Heart left ventricle (tissue), 16 donors: ENCODE measurements around the gene NFILZ. TPM values are rescaled to one million over a fixed set of nuclear protein-coding genes. Genes with fewer than 3 reads are reported as not detected.

Experiments
- ATAC-seq, 4 donors: fragments of 200-7000 bp; cut with Tn5 transposase; one replicate each; pipeline ENCODE4 v1.9.1; 2020 to 2022; ENCODE audit warnings: moderate library complexity in 4 of 4, mild to moderate bottlenecking in 3 of 4, moderate number of reproducible peaks in 1 of 4
- DNase-seq, 5 donors: peaks; one replicate each; pipeline ENCODE4 v3.0.0-alpha.2; 2020
- H3K27ac ChIP-seq, 12 donors: fragments of 200-600 bp; sonication (generic) in 4 of 12; one replicate each; pipeline versions ENCODE4 v1.5.0 to v1.8.0; 2016 to 2022; ENCODE audit warnings: mild to moderate bottlenecking in 2 of 12
- H3K27me3 ChIP-seq, 9 donors: fragments of 200-600 bp; sonication (generic) in 2 of 9; one replicate each; pipeline versions ENCODE4 v1.5.1 to v1.8.0; 2016 to 2022; ENCODE audit warnings: mild to moderate bottlenecking in 3 of 9
- H3K36me3 ChIP-seq, 9 donors: fragments of 200-600 bp; sonication (generic) in 2 of 9; one replicate each; pipeline versions ENCODE4 v1.5.0 to v1.8.0; 2018 to 2022; ENCODE audit warnings: mild to moderate bottlenecking in 2 of 9
- H3K4me1 ChIP-seq, 12 donors: fragments of 200-600 bp; sonication (generic) in 4 of 12; one replicate each; pipeline versions ENCODE4 v1.5.0 to v1.8.0; 2016 to 2022; ENCODE audit warnings: mild to moderate bottlenecking in 3 of 12
- H3K4me3 ChIP-seq, 12 donors: fragments of 200-600 bp; sonication (generic) in 4 of 12; one replicate each; pipeline versions ENCODE4 v1.5.0 to v1.8.0; 2017 to 2022; ENCODE audit warnings: mild to moderate bottlenecking in 9 of 12, moderate library complexity in 4 of 12
- H3K9me3 ChIP-seq, 12 donors: fragments of 200-600 bp; sonication (generic) in 4 of 12; one replicate each; pipeline versions ENCODE4 v1.5.0 to v1.8.0; 2016 to 2022; ENCODE audit warnings: mild to moderate bottlenecking in 1 of 12
- CTCF ChIP-seq, 12 donors: fragments of 200-600 bp; sonication (generic) in 4 of 12; IDR thresholded peaks; one replicate each; pipeline versions ENCODE4 v1.5.0 to v1.8.0; 2018 to 2022; ENCODE audit warnings: antibody characterized with exemption in 12 of 12, mild to moderate bottlenecking in 5 of 12
- POLR2A ChIP-seq, 2 donors: fragments of 450-650 bp; IDR thresholded peaks; one replicate each; pipeline ENCODE4 v1.6.1; 2017; ENCODE audit warnings: antibody characterized with exemption in 2 of 2, mild to moderate bottlenecking in 2 of 2, moderate library complexity in 2 of 2
- WGBS, 4 donors: extraction: QIAGEN DNeasy Blood & Tissue Kit in 2 of 4; methylation state at CpG; one replicate each; pipeline versions ENCODE4 v1.1.5 to v1.1.7; 2013 to 2018; 5-methylcytosine and 5-hydroxymethylcytosine counted together
- intact Hi-C, 10 donors: fragments of 100-400 bp; cut with DNase I; formaldehyde crosslinking; loops; one replicate each; pipeline versions ENCODE4 v1.11.1 to v1.14.2; 2022
- polyA plus RNA-seq, 2 donors: library from polyadenylated mRNA; stranded (reverse); fragments of 200-250 nt; gene quantifications; one replicate each; pipeline ENCODE4 v1.2.3, GENCODE V29; 2013
- total RNA-seq, 9 donors: library from RNA; depleted of rRNA in 2 of 9; stranded (reverse); fragments of >200 nt in 2 of 9; fragmentation: NEBNext Ultra II Directional in 3 of 9; extraction: Animal tissue kit (Norgen Biotek cat#: 25700) in 3 of 9; gene quantifications; one replicate each; pipeline versions ENCODE4 v1.1.0 to v1.2.4, GENCODE V29; 2016 to 2023
- donor health status: ischemic (EF 13 %, LVEDD 7.1; RV severe dilation, severe dysfunction).
- donor health status: healthy with polysubstance abuse.
- donor health status: DM: no; HTN: yes; CAD: no.
- donor health status: DM: no; HTN: no; CAD: no.
- donor health status: ischemic (EF 25% LVEDD 6.9; RV normal size, moderate dysfunction).
- donor health status: ischemic (EF 25% LVEDD 5.7; RV mildly dilated, moderate dysfunction).
- donor health status: healthy.
- donor health status: DM: yes; HTN: yes; CAD: no.
- donor health status: ischemic (EF 35%, LVEDD 5.7; RV mildly dilated, moderate dysfunction).
- donor health status: nonischemic (EF 11% LVEDD 7.7; RV severe dilation, severe dysfunction).
- donor health status: DM: yes; HTN: yes; CAD: no.
- donor health status: PGD.
- donor health status: ischemic (EF 29% LVEDD 5.4; RV normal size, mild dysfunction).
- donor health status: nonischemic (EF 23%, LVEDD 6.1; RV moderate dilation, normal function).

NFILZ gene
- total and polyA plus RNA-seq, 11 donors = not detected

- peaks cover 0 to 10% (median 5%) of the 10 kb centered on the region in 12 donors for H3K9me3 ChIP-seq
- no peak overlapping the region for H3K27ac ChIP-seq
- no peaks in the 10 kb centered on the region for H3K27me3 ChIP-seq
- peaks cover 0 to 3% (median 0%) of the 10 kb centered on the region in 12 donors for H3K4me1 ChIP-seq
- peaks cover 0 to 91% (median 38%) of the 10 kb centered on the region in 9 donors for H3K36me3 ChIP-seq
- intact Hi-C loops = no loop called here
- TF ChIP-seq POLR2A (IDR thresholded peaks at IDR 0.05) (no peak), CTCF (IDR thresholded peaks at IDR 0.05) (no peak)
- 95 to 97% (median 95%) methylated on average over 11 to 16 of the region's 16 CpGs for WGBS, 4 donors
- no peak for DNase-seq
- H3K4me3 ChIP-seq = no peak overlapping the region
- no peak for ATAC-seq
These were observed 29.6 kb upstream of the NFILZ start for GRCh38 chr19:8600816-8601215.

- Histone ChIP-seq H3K27me3 (no peaks in the 10 kb centered on the region), H3K36me3 (peaks cover 0 to 83% (median 29%) of the 10 kb centered on the region in 9 donors), H3K4me1 (no peaks in the 10 kb centered on the region), H3K4me3 (no peak overlapping the region), H3K27ac (no peak overlapping the region), H3K9me3 (peaks cover 0 to 10% (median 5%) of the 10 kb centered on the region in 12 donors)
- ATAC-seq = no peak
- TF ChIP-seq POLR2A (IDR thresholded peaks at IDR 0.05) (no peak), CTCF (IDR thresholded peaks at IDR 0.05) (no peak)
- intact Hi-C loops = no loop called here
- no peak for DNase-seq
- WGBS, 4 donors = 65 to 93% (median 91%) methylated on average over 4 to 5 of the region's 5 CpGs
These were observed 28.6 kb upstream of the NFILZ start for GRCh38 chr19:8601796-8602195.

GRCh38 chr19:8605514-8605913 is 24.9 kb upstream of the NFILZ start:
- peaks cover 0 to 22% (median 10%) of the 10 kb centered on the region in 12 donors for H3K4me1 ChIP-seq
- TF ChIP-seq POLR2A (IDR thresholded peaks at IDR 0.05) (no peak), CTCF (IDR thresholded peaks at IDR 0.05) (no peak)
- 91 to 97% (median 97%) methylated on average over 16 to 17 of the region's 17 CpGs for WGBS, 4 donors
- peaks cover 0 to 47% (median 26%) of the 10 kb centered on the region in 9 donors for H3K36me3 ChIP-seq
- no peak for DNase-seq
- no peak overlapping the region for H3K27ac ChIP-seq
- no peak overlapping the region for H3K4me3 ChIP-seq
- peaks cover 0 to 6% (median 0%) of the 10 kb centered on the region in 9 donors for H3K27me3 ChIP-seq
- ATAC-seq = no peak
- H3K9me3 ChIP-seq = peaks cover 0 to 10% (median 5%) of the 10 kb centered on the region in 12 donors
- intact Hi-C loops = no loop called here

GRCh38 chr19:8607386-8607785 is 23.0 kb upstream of the NFILZ start:
- Histone ChIP-seq H3K27me3 (peaks cover 0 to 6% (median 0%) of the 10 kb centered on the region in 9 donors), H3K4me1 (peaks cover 0 to 31% (median 13%) of the 10 kb centered on the region in 12 donors), H3K27ac (no peak overlapping the region), H3K4me3 (no peak overlapping the region), H3K9me3 (peaks cover 0 to 10% (median 5%) of the 10 kb centered on the region in 12 donors), H3K36me3 (peaks cover 0 to 28% (median 18%) of the 10 kb centered on the region in 9 donors)
- intact Hi-C loops = no loop called here
- ATAC-seq (peak in 2 of 4 donors; percentile 40 to 57), DNase-seq (peak; percentile 46 to 74 (median 70))
- WGBS, 4 donors = 71 to 80% (median 73%) methylated on average over 4 of the region's 4 CpGs
- TF ChIP-seq POLR2A (IDR thresholded peaks at IDR 0.05) (no peak), CTCF (IDR thresholded peaks at IDR 0.05) (no peak)
